Ovary (tissue), 9 donors: ENCODE results near the gene UTP14A. TPM values are rescaled to one million over a fixed set of nuclear protein-coding genes. Genes with fewer than 3 reads are reported as not detected.

Experiments used
- DNase-seq, 5 donors: peaks; one replicate each; pipeline ENCODE4 v3.0.0-alpha.2; 2019 to 2020
- H3K27ac ChIP-seq, 2 donors: fragments of 200-600 bp; one replicate each; pipeline versions ENCODE4 v1.5.1 to v1.8.0; 2019 to 2022
- H3K27me3 ChIP-seq: fragments of 200-600 bp; one replicate; pipeline ENCODE4 v1.8.0; 2022
- H3K36me3 ChIP-seq: fragments of 200-600 bp; sonication (generic); one replicate; pipeline ENCODE4 v1.5.1; 2019
- H3K4me1 ChIP-seq: one replicate; pipeline ENCODE4 v1.8.1; 2013; ENCODE audit warnings: mild to moderate bottlenecking, moderate library complexity; ENCODE audit not compliant: insufficient read depth
- H3K4me3 ChIP-seq: fragments of 200-600 bp; sonication (generic); one replicate; pipeline ENCODE4 v1.5.1; 2017
- H3K9me3 ChIP-seq, 2 donors: fragments of 200-600 bp in 1 of 2; sonication (generic) in 1 of 2; one replicate each; pipeline versions ENCODE4 v1.5.1 to v1.8.1; 2013 to 2019; ENCODE audit warnings: mild to moderate bottlenecking in 1 of 2, moderate library complexity in 1 of 2
- CTCF ChIP-seq, 3 donors: fragments of 450-650 bp in 2 of 3; fragments of 200-600 bp in 1 of 3; IDR thresholded peaks; one replicate each; pipeline versions ENCODE4 v1.5.1 to v1.8.0; 2016 to 2022; ENCODE audit warnings: antibody characterized with exemption in 3 of 3, mild to moderate bottlenecking in 1 of 3
- EP300 ChIP-seq: sonication (generic); formaldehyde crosslinking; IDR thresholded peaks from one replicate; pipeline ENCODE4 v1.6.1; 2017; ENCODE audit warnings: antibody characterized with exemption
- POLR2A ChIP-seq: fragments of 450-650 bp; IDR thresholded peaks from one replicate; pipeline ENCODE4 v1.6.1; 2017; ENCODE audit warnings: antibody characterized with exemption, mild to moderate bottlenecking, moderate library complexity
- WGBS, 3 donors: extraction: QIAGEN DNeasy Blood & Tissue Kit in 1 of 3; methylation state at CpG; one replicate each; pipeline versions ENCODE4 v1.1.5 to v1.1.7; 2013 to 2017; 5-methylcytosine and 5-hydroxymethylcytosine counted together
- intact Hi-C, 4 donors: fragments of 100-400 bp; cut with DNase I; formaldehyde crosslinking; loops; one replicate each; pipeline versions ENCODE4 v1.11.0 to v1.15.1; 2022 to 2023
- polyA plus RNA-seq, 2 donors: library from polyadenylated mRNA; stranded (reverse); fragments of 200-250 nt in 1 of 2; fragments of 350-450 nt in 1 of 2; fragmentation: Illumina TruSeq in 1 of 2; extraction: RNeasy Lipid Tissue Mini Kit (QIAGEN cat#74804) in 1 of 2; gene quantifications; one replicate each; pipeline ENCODE4 v1.2.3, GENCODE V29; 2013 to 2014
- total RNA-seq, 7 donors: library from RNA; depleted of rRNA in 2 of 7; stranded (reverse); fragments of >200 nt in 2 of 7; fragmentation: NEBNext Ultra II Directional in 3 of 7; extraction: Animal tissue kit (Norgen Biotek cat#: 25700) in 3 of 7; gene quantifications; one replicate each; pipeline versions ENCODE4 v1.1.0 to v1.2.4, GENCODE V29; 2016 to 2023
- donor health status: DM: no; HTN: no; CAD: no; lungs with moderate emphysema.
- donor health status: DM: no; HTN: no; CAD: no.
- donor health status: Bipolar disorder and iron deficiency.
- donor health status: DM: yes; HTN: yes; CAD: no.
- donor health status: DM: no; HTN: no; CAD: no.
- donor health status: DM: yes; HTN: yes; CAD: no.

Gene UTP14A
- total and polyA plus RNA-seq, 9 donors = 11.7 to 36.6 (median 15.6) TPM

- intact Hi-C loops = no loop called here
- Histone ChIP-seq H3K27me3 (no peaks in the 10 kb centered on the region), H3K4me1 (no peaks in the 10 kb centered on the region), H3K36me3 (no peaks in the 10 kb centered on the region), H3K27ac (peak overlapping the region in 1 of 2 donors; percentile 72), H3K4me3 (peak overlapping the region; percentile 36), H3K9me3 (no peaks in the 10 kb centered on the region)
- DNase-seq = no peak
- TF ChIP-seq CTCF (IDR thresholded peaks at IDR 0.05) (no peak), EP300 (no peak), POLR2A (no peak)
- 23 to 44% (median 31%) methylated on average over 20 of the region's 20 CpGs for WGBS, 3 donors
Measured at GRCh38 chrX:129956765-129957164, 50.8 kb downstream of the UTP14A start.

- intact Hi-C loops = no loop called here
- no peaks in the 10 kb centered on the region for H3K9me3 ChIP-seq
- H3K4me3 ChIP-seq = peak overlapping the region; percentile 36
- no peaks in the 10 kb centered on the region for H3K4me1 ChIP-seq
- H3K36me3 ChIP-seq = no peaks in the 10 kb centered on the region
- DNase-seq = peak; percentile 59 to 75 (median 62)
- TF ChIP-seq EP300 (no peak), CTCF (IDR thresholded peaks at IDR 0.05) (no peak), POLR2A (no peak)
- 36 to 60% (median 46%) methylated on average over 39 to 55 of the region's 56 CpGs for WGBS, 3 donors
- H3K27me3 ChIP-seq = no peaks in the 10 kb centered on the region
- peak overlapping the region in 1 of 2 donors; percentile 72 for H3K27ac ChIP-seq
Measured at GRCh38 chrX:129957241-129958082, 51.5 kb downstream of the UTP14A start.

- peak overlapping the region in 1 of 2 donors; percentile 72 for H3K27ac ChIP-seq
- H3K27me3 ChIP-seq = no peaks in the 10 kb centered on the region
- no peak overlapping the region for H3K4me3 ChIP-seq
- no peak for DNase-seq
- intact Hi-C loops = no loop called here
- 77 to 86% (median 77%) methylated on average over 7 of the region's 7 CpGs for whole genome bisulfite sequencing, 3 donors
- no peaks in the 10 kb centered on the region for H3K36me3 ChIP-seq
- no peaks in the 10 kb centered on the region for H3K9me3 ChIP-seq
- TF ChIP-seq CTCF (IDR thresholded peaks at IDR 0.05) (no peak), POLR2A (no peak), EP300 (no peak)
- no peaks in the 10 kb centered on the region for H3K4me1 ChIP-seq
Measured at GRCh38 chrX:129958083-129958465, 52.1 kb downstream of the UTP14A start.

- 32 to 40% (median 34%) methylated on average over 13 of the region's 13 CpGs for WGBS, 3 donors
- intact Hi-C loops = no loop called here
- DNase-seq = no peak
Measured at GRCh38 chrX:129958814-129959492, 53.0 kb downstream of the UTP14A start.

More at GRCh38 chrX:129958814-129959492, 53.0 kb downstream of the UTP14A start:
- H3K9me3 ChIP-seq = no peaks in the 10 kb centered on the region
- no peak for TF ChIP-seq POLR2A
- no peak for TF ChIP-seq CTCF (IDR thresholded peaks at IDR 0.05)
- TF ChIP-seq EP300 = no peak
- H3K4me1 ChIP-seq = no peaks in the 10 kb centered on the region
- H3K36me3 ChIP-seq = no peaks in the 10 kb centered on the region
- no peaks in the 10 kb centered on the region for H3K27me3 ChIP-seq
- H3K27ac ChIP-seq = no peak overlapping the region
- H3K4me3 ChIP-seq = no peak overlapping the region
